ENCODE results near the gene AIG1. TPM values are rescaled to one million over a fixed set of nuclear protein-coding genes. Genes with fewer than 3 reads are reported as not detected.

AIG1 gene
- total RNA-seq, 4 donors from 2014 or later = 18.1 to 47.3 (median 22.9) TPM

- no peak for DNase-seq (ENCODE audit: low spot score)
- ATAC-seq (ENCODE audit: low FRiP score) = no peak
- TF ChIP-seq CTCF (IDR thresholded peaks at IDR 0.05) = no peak
Measured at GRCh38 chr6:143093290-143093689, 32.6 kb downstream of the AIG1 start.

GRCh38 chr6:143096403-143096802 lies 35.7 kb downstream of the AIG1 start:
- DNase-seq (ENCODE audit: low spot score) = no peak
- no peak for ATAC-seq (ENCODE audit: low FRiP score)
- no peak for TF ChIP-seq CTCF (IDR thresholded peaks at IDR 0.05)

GRCh38 chr6:143097224-143097795 lies 36.6 kb downstream of the AIG1 start:
- DNase-seq (ENCODE audit: low spot score) (no peak), ATAC-seq (ENCODE audit: low FRiP score) (no peak)
- TF ChIP-seq CTCF (IDR thresholded peaks at IDR 0.05) = no peak

- no peak for TF ChIP-seq CTCF (IDR thresholded peaks at IDR 0.05)
- no peak for ATAC-seq (ENCODE audit: low FRiP score)
Measured at GRCh38 chr6:143098054-143098671, 37.5 kb downstream of the AIG1 start.

GRCh38 chr6:143099647-143100046 lies 39.0 kb downstream of the AIG1 start:
- no peak for TF ChIP-seq CTCF (IDR thresholded peaks at IDR 0.05)
- ATAC-seq (ENCODE audit: low FRiP score) (no peak), DNase-seq (ENCODE audit: low spot score) (no peak)

More at GRCh38 chr6:143098054-143098671, 37.5 kb downstream of the AIG1 start:
- DNase-seq (ENCODE audit: low spot score) = no peak

GRCh38 chr6:143100429-143100828 lies 39.7 kb downstream of the AIG1 start:
- no peak for TF ChIP-seq CTCF (IDR thresholded peaks at IDR 0.05)
- DNase-seq (ENCODE audit: low spot score) (no peak), ATAC-seq (ENCODE audit: low FRiP score) (no peak)

GRCh38 chr6:143103916-143104315 lies 43.2 kb downstream of the AIG1 start:
- TF ChIP-seq CTCF (IDR thresholded peaks at IDR 0.05) = no peak
- DNase-seq (ENCODE audit: low spot score) (no peak), ATAC-seq (ENCODE audit: low FRiP score) (no peak)

Measured in omental fat pad (tissue), 4 donors.